LNCAP (cell line): Measurements from ENCODE around the gene MCTP1.

Source experiments
- TF ChIP-seq, protein P1 (sequence below): fragments of 450-650 bp; IDR thresholded peaks from 2 replicates; pipeline ENCODE4 v1.5.1; 2017; ENCODE audit warnings: mild to moderate bottlenecking

MCTP1 gene

DNA sequence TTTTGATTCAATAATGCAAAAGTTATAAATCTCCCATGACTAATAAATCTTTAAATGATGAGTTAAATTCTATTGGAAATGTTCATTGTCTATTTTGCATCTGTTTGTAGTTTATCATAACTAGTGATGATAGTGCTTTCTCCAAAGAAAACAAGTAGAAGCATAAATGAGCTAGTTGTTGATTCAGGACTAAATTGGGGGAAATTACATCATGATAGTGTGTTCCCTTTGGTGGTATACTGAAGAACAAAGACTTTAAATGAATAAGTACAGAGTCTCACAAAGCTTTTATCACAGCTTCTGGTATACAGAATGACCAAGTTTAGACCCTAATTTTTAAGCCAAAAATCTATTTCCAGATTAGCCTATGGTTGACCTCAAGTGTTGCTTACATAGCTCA is 173.8 kb downstream of the MCTP1 start:
- TF ChIP-seq, protein P1, sequence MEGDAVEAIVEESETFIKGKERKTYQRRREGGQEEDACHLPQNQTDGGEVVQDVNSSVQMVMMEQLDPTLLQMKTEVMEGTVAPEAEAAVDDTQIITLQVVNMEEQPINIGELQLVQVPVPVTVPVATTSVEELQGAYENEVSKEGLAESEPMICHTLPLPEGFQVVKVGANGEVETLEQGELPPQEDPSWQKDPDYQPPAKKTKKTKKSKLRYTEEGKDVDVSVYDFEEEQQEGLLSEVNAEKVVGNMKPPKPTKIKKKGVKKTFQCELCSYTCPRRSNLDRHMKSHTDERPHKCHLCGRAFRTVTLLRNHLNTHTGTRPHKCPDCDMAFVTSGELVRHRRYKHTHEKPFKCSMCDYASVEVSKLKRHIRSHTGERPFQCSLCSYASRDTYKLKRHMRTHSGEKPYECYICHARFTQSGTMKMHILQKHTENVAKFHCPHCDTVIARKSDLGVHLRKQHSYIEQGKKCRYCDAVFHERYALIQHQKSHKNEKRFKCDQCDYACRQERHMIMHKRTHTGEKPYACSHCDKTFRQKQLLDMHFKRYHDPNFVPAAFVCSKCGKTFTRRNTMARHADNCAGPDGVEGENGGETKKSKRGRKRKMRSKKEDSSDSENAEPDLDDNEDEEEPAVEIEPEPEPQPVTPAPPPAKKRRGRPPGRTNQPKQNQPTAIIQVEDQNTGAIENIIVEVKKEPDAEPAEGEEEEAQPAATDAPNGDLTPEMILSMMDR, result no peak

DNA sequence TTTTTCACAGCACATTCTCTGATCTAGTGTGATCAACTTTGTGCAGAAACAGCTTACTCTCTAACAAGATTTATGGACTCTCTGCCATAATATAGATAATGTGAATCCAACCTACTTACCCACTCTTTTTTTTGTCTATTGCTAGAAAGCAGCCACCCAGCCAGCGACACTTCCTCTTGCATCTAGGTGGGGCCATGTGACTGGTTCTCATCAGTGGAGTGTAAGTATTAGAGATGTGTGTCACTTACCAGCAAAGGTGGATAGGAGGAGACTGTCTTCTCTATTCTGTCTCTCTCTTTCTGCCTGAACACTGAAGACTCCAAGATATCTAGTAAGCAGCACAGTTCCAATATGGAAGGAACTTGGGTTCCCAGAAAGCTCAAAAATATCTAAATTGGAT is 174.8 kb downstream of the MCTP1 start:
- TF ChIP-seq, protein P1, result no peak

DNA sequence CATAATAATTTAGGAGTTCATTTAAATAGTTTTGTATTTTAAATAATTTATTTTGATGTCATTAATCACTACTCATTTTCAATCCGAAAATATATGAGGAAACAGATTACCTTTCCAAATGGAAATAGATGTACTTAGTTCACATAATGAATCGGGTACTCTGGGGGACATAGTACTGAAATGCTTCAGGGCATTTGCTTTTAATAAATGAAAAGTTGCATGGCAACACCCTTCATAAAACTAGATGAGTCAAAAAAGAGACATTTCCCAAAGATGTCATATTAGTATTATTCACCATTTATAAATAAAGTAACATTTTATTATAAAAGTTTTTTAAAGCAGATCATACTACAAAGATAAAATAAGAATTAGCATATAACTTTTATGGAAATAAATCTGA is 177.8 kb downstream of the MCTP1 start:
- TF ChIP-seq, protein P1, result no peak

DNA sequence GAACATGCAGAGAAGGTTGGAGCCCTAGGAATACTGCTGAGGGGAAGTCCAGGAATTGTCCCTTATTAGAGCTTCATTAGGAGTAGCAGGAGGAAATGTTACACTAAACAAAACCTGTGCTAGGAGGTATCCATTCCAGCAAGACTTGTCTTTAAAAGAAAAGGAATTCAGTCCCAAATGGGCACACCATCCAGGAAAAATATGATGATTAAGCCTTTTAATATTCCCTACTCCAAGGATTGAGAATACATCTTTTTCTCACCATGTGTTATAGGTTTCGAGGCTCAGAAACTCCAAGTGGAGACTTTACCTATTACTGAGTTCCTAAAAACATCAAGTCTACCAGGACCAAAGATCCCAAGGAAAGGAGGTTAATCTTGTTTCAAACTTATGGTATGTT is 179.3 kb downstream of the MCTP1 start:
- TF ChIP-seq, protein P1, result no peak

DNA sequence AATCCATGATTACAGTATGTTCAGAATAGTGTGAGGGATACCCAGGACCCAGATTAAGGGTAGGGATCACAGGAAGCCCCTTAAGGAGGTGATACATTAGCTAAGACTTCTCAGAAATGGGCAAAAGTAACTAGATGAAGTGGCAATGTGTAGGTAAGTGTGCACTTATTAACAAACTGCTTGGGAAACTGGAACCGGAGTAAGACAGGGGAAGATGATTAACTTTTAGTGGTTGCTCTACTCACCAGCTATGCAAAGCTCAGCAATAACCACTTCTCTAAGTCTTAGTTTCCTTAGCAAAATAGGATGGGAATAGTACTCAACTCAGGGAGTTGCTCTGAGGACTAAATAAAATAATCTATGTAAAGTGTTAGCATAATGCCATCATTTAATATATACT is 182.2 kb downstream of the MCTP1 start:
- TF ChIP-seq, protein P1, result no peak

DNA sequence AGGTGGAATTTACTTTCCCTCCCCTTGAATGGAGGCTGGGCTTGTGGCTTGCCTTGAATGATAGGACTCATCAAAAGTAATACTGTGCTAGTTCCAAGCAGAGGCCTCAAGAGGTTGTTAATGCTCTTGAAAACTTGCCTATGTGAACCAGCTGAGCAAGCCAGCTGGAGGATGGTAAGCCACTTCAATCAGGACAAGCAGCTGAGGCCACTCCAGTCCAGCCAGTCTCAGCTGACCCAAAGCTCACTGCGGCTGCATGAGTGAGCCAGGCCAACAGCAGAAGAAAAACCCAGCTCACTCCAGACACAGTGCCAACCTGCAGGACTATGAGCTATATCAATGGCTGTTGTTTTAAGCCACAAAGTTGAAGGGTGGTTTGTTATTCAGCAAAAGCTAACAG is 182.8 kb downstream of the MCTP1 start:
- TF ChIP-seq, protein P1, result no peak

DNA sequence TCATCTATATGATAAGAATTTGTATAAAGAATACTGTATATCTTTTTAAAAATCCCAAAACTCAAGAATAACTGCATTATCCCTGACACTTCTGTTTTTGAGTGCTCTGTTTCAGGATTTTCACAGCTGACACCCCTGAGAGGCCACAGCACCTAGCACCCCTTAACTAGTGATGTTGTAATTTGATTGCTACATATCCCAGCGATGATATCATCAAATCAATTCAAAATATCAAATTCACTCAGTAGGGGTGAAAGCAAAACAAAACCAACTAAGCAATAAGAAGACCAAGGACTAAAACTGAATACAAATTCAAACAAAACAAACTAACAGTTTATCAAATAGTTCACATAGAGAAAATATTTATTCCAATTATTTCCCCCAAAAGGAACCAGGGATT is 184.3 kb downstream of the MCTP1 start:
- TF ChIP-seq, protein P1, result no peak

DNA sequence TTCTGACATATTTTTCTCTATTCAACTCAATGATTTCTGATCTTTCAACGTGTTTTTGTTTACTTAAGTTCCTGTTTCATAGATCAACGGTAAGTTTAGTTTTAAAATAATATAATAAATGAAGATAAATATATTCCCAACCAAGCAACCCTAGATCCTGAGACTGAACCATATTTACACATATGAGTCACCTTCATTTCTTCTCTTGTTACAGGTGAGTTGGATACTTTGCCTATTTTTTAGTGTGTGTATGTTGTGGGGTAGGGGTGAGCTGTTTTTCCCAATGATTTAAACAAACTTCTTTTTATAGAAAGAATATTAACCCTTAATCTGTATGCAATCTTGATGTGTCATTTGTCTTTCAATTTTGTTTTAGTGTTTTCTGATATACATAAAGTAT is 186.9 kb downstream of the MCTP1 start:
- TF ChIP-seq, protein P1, result no peak
